B cell (primary cell): Measurements from ENCODE around the gene CENPL. TPM values are rescaled to one million over a fixed set of nuclear protein-coding genes. Genes with fewer than 3 reads are reported as not detected.

Source experiments
- ATAC-seq: fragments of 200-7000 bp; cut with Tn5 transposase; one replicate; pipeline ENCODE4 v1.10.0; 2021; ENCODE audit warnings: low read depth, mild to moderate bottlenecking, moderate number of reproducible peaks, moderate library complexity
- CTCF ChIA-PET: fragments of 350-600 bp; sonication (Branson Sonifier 250); formaldehyde crosslinking; loops from one replicate; lab custom pipeline; 2021; ENCODE audit warnings: antibody characterized with exemption, inconsistent platforms; lab: Charles Lee
- POLR2A ChIA-PET: fragments of 350-600 bp; sonication (Branson Sonifier 250); formaldehyde crosslinking; loops from one replicate; lab custom pipeline; 2021; ENCODE audit warnings: antibody characterized with exemption; lab: Charles Lee
- DNase-seq: peaks from one replicate; pipeline ENCODE4 v3.0.0; 2013
- H2AFZ ChIP-seq: 2 replicates; pipeline ENCODE4 v1.6.1; 2012; ENCODE audit warnings: mild to moderate bottlenecking, low read depth, low read length; ENCODE audit not compliant: insufficient read depth, poor library complexity, severe bottlenecking
- H3K27ac ChIP-seq, 2 donors: 1 replicate in 1 of 2; 2 replicates in 1 of 2; pipeline ENCODE4 v1.5.1; 2012 to 2013; ENCODE audit warnings: low read length in 2 of 2, mild to moderate bottlenecking in 2 of 2, moderate library complexity in 1 of 2
- H3K27me3 ChIP-seq, 4 experiments: fragments of 200-600 bp in 1 of 4; sonication (generic) in 1 of 4; replicated peaks in 1 of 4; 1 replicate in 2 of 4; 2 replicates in 2 of 4; pipeline versions ENCODE4 v1.6.1 to v1.7.0; 2013 to 2016; ENCODE audit warnings: low read length in 3 of 4, mild to moderate bottlenecking in 2 of 4, mixed read lengths in 1 of 4, moderate library complexity in 1 of 4; ENCODE audit not compliant: insufficient read depth in 4 of 4, control insufficient read depth in 3 of 4; ENCODE audit errors: control extremely low read depth in 1 of 4
- H3K36me3 ChIP-seq, 2 experiments: replicated peaks in 1 of 2; 1 replicate in 1 of 2; 2 replicates in 1 of 2; pipeline versions ENCODE4 v1.6.1 to v1.7.1; 2013; ENCODE audit warnings: low read length in 1 of 2; ENCODE audit not compliant: insufficient read depth in 2 of 2, control insufficient read depth in 1 of 2; ENCODE audit errors: control extremely low read depth in 1 of 2, extremely low read depth in 1 of 2
- H3K4me1 ChIP-seq, 2 donors: fragments of 200-600 bp in 1 of 2; sonication (generic) in 1 of 2; 1 replicate in 1 of 2; 2 replicates in 1 of 2; pipeline versions ENCODE4 v1.5.1 to v1.6.1; 2013 to 2017; ENCODE audit warnings: low read length in 2 of 2; ENCODE audit not compliant: control insufficient read depth in 2 of 2, insufficient read depth in 2 of 2
- H3K4me2 ChIP-seq: replicated peaks from 2 replicates; pipeline ENCODE3; 2012; ENCODE audit warnings: mild to moderate bottlenecking, low read depth, low read length; ENCODE audit not compliant: poor library complexity, severe bottlenecking
- H3K4me3 ChIP-seq, 5 experiments: fragments of 200-600 bp in 1 of 5; sonication (generic) in 1 of 5; 1 replicate in 3 of 5; 2 replicates in 2 of 5; pipeline versions ENCODE4 v1.5.1 to v1.7.0; 2011 to 2016; ENCODE audit warnings: low read length in 4 of 5, mild to moderate bottlenecking in 4 of 5, low read depth in 2 of 5, control low read depth in 1 of 5, moderate library complexity in 1 of 5; ENCODE audit not compliant: insufficient read depth in 1 of 5; ENCODE audit errors: control extremely low read depth in 1 of 5, extremely low read depth in 1 of 5
- H3K79me2 ChIP-seq: fragments of 200-600 bp; sonication (generic); one replicate; pipeline ENCODE4 v1.6.0; 2016; ENCODE audit warnings: low read length; ENCODE audit not compliant: control insufficient read depth, insufficient read depth
- H3K9ac ChIP-seq: fragments of 200-600 bp; sonication (generic); 2 replicates; pipeline ENCODE4 v1.6.1; 2017; ENCODE audit warnings: mild to moderate bottlenecking, low read length, moderate library complexity
- H3K9me3 ChIP-seq, 3 donors: one replicate each; pipeline versions ENCODE4 v1.6.1 to v1.7.1; 2013; ENCODE audit warnings: low read length in 2 of 3; ENCODE audit not compliant: control insufficient read depth in 2 of 3, insufficient read depth in 1 of 3; ENCODE audit errors: control extremely low read depth in 1 of 3
- H4K20me1 ChIP-seq: 2 replicates; pipeline ENCODE4 v1.6.0; 2012; ENCODE audit warnings: mild to moderate bottlenecking, low read length; ENCODE audit not compliant: insufficient read depth, control insufficient read depth, poor library complexity, severe bottlenecking
- H3K27ac Mint-ChIP-seq: one replicate; pipeline ENCODE4 v1.8.0; 2021; ENCODE audit warnings: mixed read lengths
- H3K27me3 Mint-ChIP-seq: one replicate; pipeline ENCODE4 v1.8.0; 2021; ENCODE audit warnings: mixed read lengths
- H3K4me1 Mint-ChIP-seq: one replicate; pipeline ENCODE4 v1.8.0; 2021; ENCODE audit warnings: mixed read lengths
- H3K4me3 Mint-ChIP-seq: one replicate; pipeline ENCODE4 v1.8.0; 2021; ENCODE audit warnings: mixed read lengths
- H3K9me3 Mint-ChIP-seq: one replicate; pipeline ENCODE4 v1.8.0; 2022; ENCODE audit warnings: mixed read lengths; ENCODE audit not compliant: insufficient read depth
- EZH2 ChIP-seq: IDR thresholded peaks from 2 replicates; pipeline ENCODE4 v1.6.1; 2012; ENCODE audit warnings: borderline replicate concordance, low read depth, mild to moderate bottlenecking, moderate library complexity, low read length; ENCODE audit not compliant: insufficient read depth, poor library complexity, severe bottlenecking
- WGBS: methylation state at CpG from one replicate; pipeline ENCODE4 v1.1.5; 2013; ENCODE audit warnings: missing lambda C conversion rate; ENCODE audit not compliant: insufficient coverage; 5-methylcytosine and 5-hydroxymethylcytosine counted together
- intact Hi-C: fragments of 100-400 bp; cut with micrococcal nuclease; formaldehyde crosslinking; loops from one replicate; pipeline ENCODE4 v1.10.0; 2022
- polyA plus RNA-seq: library from polyadenylated mRNA; depleted of rRNA; stranded (reverse); fragments of >200 nt; gene quantifications from 2 replicates; pipeline ENCODE4 v1.2.3, GENCODE V29; 2012
- total RNA-seq, 2 donors: library from RNA; stranded (reverse); fragments of 120-200 nt in 1 of 2; gene quantifications; 1 replicate in 1 of 2; 2 replicates in 1 of 2; pipeline versions ENCODE4 v1.2.3 to v1.2.4, GENCODE V29; 2013 to 2022
- TF ChIP-seq, protein P1 (sequence below): fragments of 200-600 bp; IDR thresholded peaks from one replicate; pipeline ENCODE4 v1.8.0; 2022; ENCODE audit warnings: antibody characterized with exemption, mild to moderate bottlenecking

CENPL gene
- total and polyA plus RNA-seq, 2 donors (not counting 1 experiment from before 2014, with no cell fraction given), result 3.2 to 9.7 TPM

DNA sequence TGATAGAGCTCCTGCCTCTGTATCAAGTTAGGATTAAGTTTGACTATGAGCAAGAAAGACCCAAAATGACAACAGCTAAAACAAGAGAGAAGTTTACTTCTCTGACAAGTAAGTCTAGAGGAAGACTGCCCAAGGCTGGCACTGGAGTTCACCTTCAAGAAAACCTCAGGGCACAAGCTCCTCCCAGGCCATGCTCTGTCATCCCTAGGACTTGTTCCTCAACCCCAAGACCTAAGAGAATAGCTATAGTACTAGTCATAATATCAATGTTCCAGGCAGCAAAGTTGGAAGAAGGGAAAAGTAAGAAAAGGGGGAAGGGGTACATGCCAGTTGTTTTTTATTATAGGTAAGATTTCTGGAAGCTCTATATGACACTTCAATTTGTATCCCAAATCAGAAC lies 26.6 kb downstream of the CENPL start:
- POLR2A ChIA-PET, result no interaction called here
- H3K4me2 ChIP-seq, result no peak overlapping the region
- H3K27me3 ChIP-seq, result no peaks in the 10 kb centered on the region
- H3K27me3 Mint-ChIP-seq, result no peaks in the 10 kb centered on the region
- CTCF ChIA-PET, result interaction anchor here (0.6 kb wide), 1 partner anchor 212 kb away, joined by 3 read pairs; no protein-coding TSS in a partner anchor
- H3K36me3 ChIP-seq, result peaks cover 2 to 4% of the 10 kb centered on the region in 2 experiments
- H3K4me3 ChIP-seq, result no peak overlapping the region
- no peak overlapping the region for H3K9ac ChIP-seq
- no peak overlapping the region for H2AFZ ChIP-seq
- DNase-seq, result no peak
- H3K27ac ChIP-seq, result no peak overlapping the region
- ATAC-seq, result no peak
- no peaks in the 10 kb centered on the region for H4K20me1 ChIP-seq
- H3K9me3 ChIP-seq, result no peaks in the 10 kb centered on the region
- no peaks in the 10 kb centered on the region for H3K4me1 ChIP-seq
- H3K4me1 Mint-ChIP-seq, result no peaks in the 10 kb centered on the region
- H3K27ac Mint-ChIP-seq, result no peak overlapping the region
- intact Hi-C loops, result loop anchor here (10.0 kb wide), 1 partner anchor 53 kb away; no protein-coding TSS in a partner anchor
- TF ChIP-seq EZH2, result no peak
- TF ChIP-seq, protein P1, sequence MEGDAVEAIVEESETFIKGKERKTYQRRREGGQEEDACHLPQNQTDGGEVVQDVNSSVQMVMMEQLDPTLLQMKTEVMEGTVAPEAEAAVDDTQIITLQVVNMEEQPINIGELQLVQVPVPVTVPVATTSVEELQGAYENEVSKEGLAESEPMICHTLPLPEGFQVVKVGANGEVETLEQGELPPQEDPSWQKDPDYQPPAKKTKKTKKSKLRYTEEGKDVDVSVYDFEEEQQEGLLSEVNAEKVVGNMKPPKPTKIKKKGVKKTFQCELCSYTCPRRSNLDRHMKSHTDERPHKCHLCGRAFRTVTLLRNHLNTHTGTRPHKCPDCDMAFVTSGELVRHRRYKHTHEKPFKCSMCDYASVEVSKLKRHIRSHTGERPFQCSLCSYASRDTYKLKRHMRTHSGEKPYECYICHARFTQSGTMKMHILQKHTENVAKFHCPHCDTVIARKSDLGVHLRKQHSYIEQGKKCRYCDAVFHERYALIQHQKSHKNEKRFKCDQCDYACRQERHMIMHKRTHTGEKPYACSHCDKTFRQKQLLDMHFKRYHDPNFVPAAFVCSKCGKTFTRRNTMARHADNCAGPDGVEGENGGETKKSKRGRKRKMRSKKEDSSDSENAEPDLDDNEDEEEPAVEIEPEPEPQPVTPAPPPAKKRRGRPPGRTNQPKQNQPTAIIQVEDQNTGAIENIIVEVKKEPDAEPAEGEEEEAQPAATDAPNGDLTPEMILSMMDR, result no peak
- H3K9me3 Mint-ChIP-seq, result no peaks in the 10 kb centered on the region
- no peaks in the 10 kb centered on the region for H3K79me2 ChIP-seq
- no peak overlapping the region for H3K4me3 Mint-ChIP-seq

DNA sequence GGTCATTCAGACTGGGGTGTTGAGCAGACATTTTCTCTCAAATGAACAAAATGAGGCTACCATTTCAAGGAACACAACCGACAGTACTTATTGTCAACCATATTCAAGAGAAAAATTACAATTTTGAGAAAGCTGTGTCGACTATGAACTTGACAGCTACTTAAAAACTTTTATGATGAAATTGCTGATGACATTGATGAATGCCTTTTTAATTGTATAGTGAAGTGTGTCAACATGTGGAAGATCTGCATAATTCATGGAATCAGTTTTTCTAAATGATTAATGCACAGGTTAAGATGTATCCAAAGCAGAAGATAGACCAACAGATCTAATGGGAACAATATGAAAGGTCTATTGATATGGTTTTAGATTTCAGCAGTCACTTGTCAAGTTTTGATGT lies 34.8 kb downstream of the CENPL start:
- no peak overlapping the region for H3K27ac Mint-ChIP-seq
- intact Hi-C loops, result loop anchor here (10.0 kb wide), 1 partner anchor 45 kb away; no protein-coding TSS in a partner anchor
- CTCF ChIA-PET, result no interaction called here
- H3K4me2 ChIP-seq, result no peak overlapping the region
- ATAC-seq (no peak), DNase-seq (no peak)
- H3K4me1 Mint-ChIP-seq, result no peaks in the 10 kb centered on the region
- TF ChIP-seq EZH2, result no peak
- TF ChIP-seq, protein P1, result no peak
- no peaks in the 10 kb centered on the region for H3K9me3 Mint-ChIP-seq
- no peak overlapping the region for H3K4me3 ChIP-seq
- no peak overlapping the region for H3K27ac ChIP-seq
- H3K36me3 ChIP-seq, result peaks cover 1 to 12% of the 10 kb centered on the region in 2 experiments
- WGBS, result no CpG with 5 or more reads among the region's 2 CpGs
- no peak overlapping the region for H2AFZ ChIP-seq
- no peaks in the 10 kb centered on the region for H3K27me3 ChIP-seq
- H3K4me1 ChIP-seq, result no peaks in the 10 kb centered on the region
- no peak overlapping the region for H3K4me3 Mint-ChIP-seq
- no peak overlapping the region for H3K9ac ChIP-seq
- H3K79me2 ChIP-seq, result no peaks in the 10 kb centered on the region
- H3K9me3 ChIP-seq, result no peaks in the 10 kb centered on the region
- POLR2A ChIA-PET, result no interaction called here
- H4K20me1 ChIP-seq, result no peaks in the 10 kb centered on the region
- no peaks in the 10 kb centered on the region for H3K27me3 Mint-ChIP-seq
